NT2/D1 (cell line): ENCODE measurements around the gene SFTPB.

Experiments used
- SUZ12 ChIP-seq: IDR thresholded peaks from 2 replicates; pipeline ENCODE4 v1.6.1; 2011; ENCODE audit not compliant: insufficient read length, insufficient read depth; ENCODE audit errors: extremely low read depth
- ZNF274 ChIP-seq: IDR thresholded peaks from 2 replicates; pipeline ENCODE4 v1.6.1; 2011; ENCODE audit warnings: mild to moderate bottlenecking, low read depth, low read length

GRCh38 chr2:85695691-85696668 is 28.0 kb upstream of the SFTPB start:
- TF ChIP-seq ZNF274 (no peak), SUZ12 (no peak)
